ENCODE results near the gene DDHD1.

DDHD1 gene

DNA sequence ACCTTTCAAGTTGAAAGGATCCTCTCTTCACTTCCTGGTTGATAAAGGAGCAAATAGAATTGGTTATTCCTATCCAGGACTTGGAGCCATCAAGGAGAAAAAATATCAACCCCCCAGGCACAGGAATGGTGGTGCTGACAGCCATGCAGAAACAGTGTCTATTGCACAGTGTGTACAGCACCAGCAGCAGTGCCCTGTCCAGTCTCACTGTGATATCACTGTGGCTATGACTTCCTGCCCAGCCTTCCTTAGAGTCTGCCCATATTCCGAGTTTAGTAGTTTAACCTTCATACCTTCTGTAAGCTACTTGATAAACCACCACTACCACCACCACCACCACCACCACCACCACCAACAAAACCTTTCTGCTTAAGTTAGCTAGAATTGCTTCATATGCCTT lies 157.1 kb downstream of the DDHD1 start:
- DNase-seq (ENCODE audit: low read depth in 2 of 2): no peak

DNA sequence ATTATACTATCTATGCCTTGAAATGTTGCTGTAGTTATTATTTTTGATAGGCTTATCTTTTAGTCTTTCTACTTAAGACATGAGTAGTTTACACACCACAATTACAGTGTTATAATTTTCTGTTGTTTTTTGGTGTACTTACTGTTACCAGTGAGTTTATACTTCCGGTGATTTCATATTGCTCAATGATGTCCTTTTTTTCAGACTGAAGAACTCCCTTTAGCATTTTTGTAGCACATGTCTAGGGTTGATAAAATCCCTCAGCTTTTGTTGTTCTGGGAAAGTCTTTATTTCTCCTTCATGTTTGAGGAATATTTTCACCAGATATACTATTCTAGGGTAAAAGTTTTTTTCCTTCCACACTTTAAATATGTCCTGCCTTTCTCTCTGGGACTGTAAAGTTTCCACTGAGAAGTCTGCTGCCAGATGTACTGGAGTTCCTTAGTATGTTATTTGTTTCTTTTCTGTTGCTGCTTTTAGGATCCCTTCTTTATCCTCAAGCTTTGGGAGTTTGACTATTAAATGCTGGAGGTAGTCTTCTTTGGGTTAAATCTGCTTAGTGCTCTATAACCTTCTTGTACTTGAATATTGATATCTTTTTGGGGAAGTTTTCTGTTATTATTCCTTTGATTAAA lies 160.8 kb downstream of the DDHD1 start:
- DNase-seq (ENCODE audit: low read depth in 2 of 2): no peak

DNA sequence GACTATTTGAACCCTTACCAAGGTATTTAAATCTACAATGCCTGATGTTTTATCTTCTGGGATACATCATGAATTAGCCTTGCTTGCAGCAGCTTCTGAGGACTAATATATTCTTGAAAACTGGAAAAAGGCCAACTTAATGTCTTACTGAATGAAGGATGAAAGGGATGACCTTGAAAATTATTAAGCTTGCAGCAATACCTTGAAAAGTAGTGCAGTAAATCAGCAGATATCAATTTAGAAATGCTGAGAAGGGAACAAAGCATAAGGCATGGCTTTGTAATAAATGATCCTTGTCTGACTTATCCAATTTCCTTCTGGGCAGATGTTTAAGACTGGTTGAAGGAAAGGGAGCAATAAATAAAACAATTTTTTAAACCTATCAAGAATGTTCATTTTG lies 165.0 kb downstream of the DDHD1 start:
- DNase-seq (ENCODE audit: low read depth in 2 of 2): no peak

DNA sequence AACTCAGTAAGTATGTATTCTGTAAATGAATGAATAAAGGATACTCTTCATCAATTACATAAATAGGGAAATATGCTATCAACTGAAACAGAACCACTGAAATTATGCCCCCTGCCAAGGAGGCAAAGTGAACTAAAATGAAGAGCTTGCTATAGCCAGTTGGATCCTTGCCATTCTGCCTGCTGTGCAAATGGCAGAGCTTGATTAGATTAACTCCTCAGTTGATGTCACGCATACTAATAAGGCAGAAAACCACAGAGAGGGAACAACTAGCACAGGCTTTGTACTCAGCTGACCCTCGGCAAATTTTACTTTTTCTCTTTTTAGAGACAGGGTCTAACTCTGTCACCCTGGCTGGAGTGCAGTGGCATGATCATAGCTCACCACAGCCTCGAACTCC lies 165.6 kb downstream of the DDHD1 start:
- DNase-seq (ENCODE audit: low read depth in 2 of 2): no peak

DNA sequence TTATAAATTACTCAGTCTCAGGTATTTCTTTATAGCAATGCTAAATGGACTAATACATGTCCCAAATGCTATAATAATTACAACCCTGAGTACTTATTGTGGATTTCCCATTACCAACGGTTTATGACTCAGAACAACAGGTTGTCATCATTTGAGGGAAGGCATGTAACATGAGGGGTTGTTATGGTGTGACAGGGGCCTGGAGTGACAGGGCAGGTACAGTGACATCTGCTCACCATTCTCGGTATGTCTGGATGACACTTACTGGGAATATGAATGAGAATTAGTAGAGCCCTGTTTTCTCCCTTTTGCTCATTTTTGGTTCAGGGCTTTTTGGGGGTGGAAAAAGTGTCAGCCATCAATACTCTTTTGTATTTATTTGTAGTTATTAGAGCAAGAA lies 166.1 kb downstream of the DDHD1 start:
- no peak for DNase-seq (ENCODE audit: low read depth in 2 of 2)

Data from stimulated activated CD8-positive, alpha-beta memory T cell treated with anti-CD3 and anti-CD28 coated beads, Interleukin-2, amount 100 ng/mL, for 48 hours (primary cell).